Left lung (tissue), 10 donors: ENCODE results near the gene FAM170B. TPM values are rescaled to one million over a fixed set of nuclear protein-coding genes. Genes with fewer than 3 reads are reported as not detected.
A peak's percentile ranks its signal among the peaks of the same experiment; 100 is the strongest.

Source experiments
- ATAC-seq: fragments of 200-7000 bp; cut with Tn5 transposase; one replicate; pipeline ENCODE4 v1.9.1; 2020; ENCODE audit warnings: moderate library complexity
- DNase-seq, 4 donors: peaks; one replicate each; pipeline ENCODE4 v3.0.0-alpha.2; 2013 to 2020
- H3K27ac ChIP-seq, 2 donors: fragments of 200-600 bp; sonication (generic) in 1 of 2; one replicate each; pipeline versions ENCODE4 v1.5.0 to v1.8.0; 2020 to 2021
- H3K27me3 ChIP-seq, 2 donors: fragments of 200-600 bp; sonication (generic) in 1 of 2; one replicate each; pipeline versions ENCODE4 v1.5.0 to v1.8.0; 2020 to 2021
- H3K36me3 ChIP-seq, 2 donors: fragments of 200-600 bp; sonication (generic) in 1 of 2; one replicate each; pipeline versions ENCODE4 v1.5.0 to v1.8.0; 2020 to 2021
- H3K4me1 ChIP-seq, 2 donors: fragments of 200-600 bp; one replicate each; pipeline ENCODE4 v1.8.0; 2021
- H3K4me3 ChIP-seq, 2 donors: fragments of 200-600 bp; sonication (generic) in 1 of 2; one replicate each; pipeline versions ENCODE4 v1.5.0 to v1.8.0; 2020 to 2021; ENCODE audit warnings: mild to moderate bottlenecking in 1 of 2
- H3K9me3 ChIP-seq, 2 donors: fragments of 200-600 bp; sonication (generic) in 1 of 2; one replicate each; pipeline versions ENCODE4 v1.5.0 to v1.8.0; 2020 to 2021
- CTCF ChIP-seq, 2 donors: fragments of 200-600 bp; sonication (generic) in 1 of 2; IDR thresholded peaks; one replicate each; pipeline versions ENCODE4 v1.5.0 to v1.8.0; 2021; ENCODE audit warnings: antibody characterized with exemption in 2 of 2
- intact Hi-C, 2 donors: fragments of 100-400 bp; cut with DNase I; formaldehyde crosslinking; loops; one replicate each; pipeline versions ENCODE4 v1.11.2 to v1.14.2; 2022
- polyA plus RNA-seq, 6 donors: library from polyadenylated mRNA; unstranded; fragments of 120-200 nt; gene quantifications; one replicate each; pipeline ENCODE4 v1.2.1, GENCODE V29; 2013; ENCODE audit not compliant: insufficient read length in 6 of 6
- total RNA-seq, 2 donors: library from RNA; stranded (reverse); fragmentation: NEBNext Ultra II Directional; extraction: Animal tissue kit (Norgen Biotek cat#: 25700); gene quantifications; one replicate each; pipeline ENCODE4 v1.2.1, GENCODE V29; 2021
- donor health status: DM: no; HTN: yes; CAD: no.
- donor health status: DM: no; HTN: no; CAD: no.

The FAM170B gene
- total and polyA plus RNA-seq, 8 donors = 0.26 TPM; not detected in 7

DNA sequence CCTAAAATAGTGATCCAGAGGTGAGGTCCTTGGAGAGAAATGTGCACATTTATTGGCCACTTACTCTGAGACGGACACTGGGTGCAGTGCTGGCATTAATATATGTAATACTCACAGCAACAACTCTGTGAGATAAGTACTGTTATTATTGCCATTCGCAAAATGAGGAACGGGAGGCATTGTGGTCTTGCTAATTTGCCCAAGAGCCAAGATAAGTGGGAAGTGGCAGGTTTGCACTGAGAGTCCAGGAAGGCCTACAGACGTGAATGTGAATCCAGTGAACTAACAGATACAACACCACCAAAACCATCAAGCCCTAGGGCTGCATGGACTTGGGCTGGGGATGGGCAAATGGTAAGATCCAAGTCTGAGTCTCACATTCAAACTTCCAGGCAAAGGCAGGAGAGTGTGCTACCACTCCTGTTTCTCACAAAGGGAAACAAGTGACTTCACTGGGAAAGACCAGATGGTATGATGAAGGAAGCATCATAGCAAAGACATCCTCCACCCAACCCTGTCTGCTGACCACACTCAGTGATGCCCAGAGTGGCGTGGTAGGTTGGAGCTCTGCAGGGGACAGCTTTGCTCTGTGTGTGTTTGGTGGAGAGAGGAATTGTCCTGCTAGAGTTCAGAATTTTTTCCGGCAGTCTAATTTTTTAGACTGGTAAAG, 35.1 kb upstream of the FAM170B start:
- no peak overlapping the region for H3K4me3 ChIP-seq
- H3K27ac ChIP-seq = no peak overlapping the region
- H3K27me3 ChIP-seq = no peaks in the 10 kb centered on the region
- H3K9me3 ChIP-seq = no peaks in the 10 kb centered on the region
- peaks cover 0 to 21% of the 10 kb centered on the region in 2 donors for H3K4me1 ChIP-seq
- DNase-seq (no peak), ATAC-seq (no peak)
- intact Hi-C loops = loop anchor here in 1 of 2 donors (10.0 kb wide), 1 partner anchor 184 kb away; no protein-coding TSS in a partner anchor
- TF ChIP-seq CTCF (IDR thresholded peaks at IDR 0.05) = no peak
- peaks cover 0 to 21% of the 10 kb centered on the region in 2 donors for H3K36me3 ChIP-seq

GRCh38 chr10:49168171-49168540, 34.3 kb upstream of the FAM170B start:
- H3K4me3 ChIP-seq = no peak overlapping the region
- DNase-seq = peak in 1 of 4 donors; percentile 34
- no peak for TF ChIP-seq CTCF (IDR thresholded peaks at IDR 0.05)
- intact Hi-C loops = loop anchor here in 1 of 2 donors (10.0 kb wide), 1 partner anchor 183 kb away; no protein-coding TSS in a partner anchor
- no peak for ATAC-seq
- peaks cover 0 to 18% of the 10 kb centered on the region in 2 donors for H3K4me1 ChIP-seq
- no peaks in the 10 kb centered on the region for H3K9me3 ChIP-seq
- no peak overlapping the region for H3K27ac ChIP-seq
- H3K27me3 ChIP-seq = no peaks in the 10 kb centered on the region
- peaks cover 0 to 21% of the 10 kb centered on the region in 2 donors for H3K36me3 ChIP-seq

GRCh38 chr10:49167425-49168170, 33.8 kb upstream of the FAM170B start:
- Histone ChIP-seq H3K4me3 (no peak overlapping the region), H3K4me1 (peaks cover 0 to 18% of the 10 kb centered on the region in 2 donors), H3K27ac (no peak overlapping the region), H3K36me3 (peaks cover 0 to 21% of the 10 kb centered on the region in 2 donors), H3K9me3 (no peaks in the 10 kb centered on the region), H3K27me3 (no peaks in the 10 kb centered on the region)
- ATAC-seq (no peak), DNase-seq (peak in 1 of 4 donors; percentile 34)
- intact Hi-C loops = loop anchor here in 1 of 2 donors (10.0 kb wide), 1 partner anchor 183 kb away; no protein-coding TSS in a partner anchor
- TF ChIP-seq CTCF (IDR thresholded peaks at IDR 0.05) = no peak

DNA sequence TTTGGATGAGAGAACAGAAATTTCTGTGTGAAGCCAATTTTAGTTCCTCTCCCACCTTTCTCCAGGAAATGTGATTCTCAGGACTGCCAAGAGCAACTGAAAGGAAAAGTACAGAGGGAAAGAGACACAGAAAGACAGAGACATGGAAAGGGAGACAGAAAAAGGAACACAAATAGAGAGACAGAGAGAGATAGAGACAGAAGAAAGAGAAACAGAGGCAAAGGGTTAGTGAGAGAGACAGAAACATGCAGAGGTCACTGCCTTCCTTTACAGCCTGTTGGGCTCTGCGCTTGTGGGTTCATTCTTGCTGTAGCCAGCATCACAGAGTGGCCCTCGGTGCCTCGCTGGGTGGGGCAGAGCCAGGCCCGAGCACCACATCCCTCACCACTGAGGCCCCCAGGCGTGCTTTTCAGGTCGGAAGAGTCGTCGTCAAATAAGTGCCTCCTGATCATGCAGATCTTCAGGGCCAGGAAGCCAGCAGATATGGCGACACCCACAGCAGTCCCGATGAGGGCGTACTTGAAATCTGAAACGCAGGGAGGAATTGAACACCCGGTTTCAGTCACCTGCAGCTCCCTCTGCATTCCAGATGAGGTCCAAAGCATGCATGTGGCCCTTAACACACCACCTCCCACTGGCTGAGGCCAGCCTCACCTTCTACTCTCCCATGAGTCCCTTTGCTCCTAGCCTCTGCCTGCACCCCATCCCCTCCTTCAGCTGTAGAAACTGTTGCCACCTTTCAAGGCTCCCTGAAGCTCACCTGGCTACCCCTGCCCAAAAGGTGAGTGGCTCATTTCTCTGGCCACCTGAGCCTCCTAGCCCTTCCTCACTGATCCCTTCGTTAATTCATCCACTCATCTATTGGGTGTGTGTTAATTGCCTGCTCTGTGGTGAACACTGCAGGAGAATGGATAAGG, 32.9 kb upstream of the FAM170B start:
- Histone ChIP-seq H3K27ac (no peak overlapping the region), H3K27me3 (no peaks in the 10 kb centered on the region), H3K36me3 (peaks cover 0 to 21% of the 10 kb centered on the region in 2 donors), H3K9me3 (no peaks in the 10 kb centered on the region), H3K4me3 (no peak overlapping the region), H3K4me1 (peaks cover 0 to 15% of the 10 kb centered on the region in 2 donors)
- no peak for TF ChIP-seq CTCF (IDR thresholded peaks at IDR 0.05)
- DNase-seq (no peak), ATAC-seq (no peak)
- intact Hi-C loops = loop anchor here in 1 of 2 donors (10.0 kb wide), 1 partner anchor 182 kb away; no protein-coding TSS in a partner anchor
